ENCODE results near the gene NAPB. TPM values are rescaled to one million over a fixed set of nuclear protein-coding genes. Genes with fewer than 3 reads are reported as not detected.

Gene NAPB
- total RNA-seq, 1 donor from 2014 or later, result 13.1 TPM

DNA sequence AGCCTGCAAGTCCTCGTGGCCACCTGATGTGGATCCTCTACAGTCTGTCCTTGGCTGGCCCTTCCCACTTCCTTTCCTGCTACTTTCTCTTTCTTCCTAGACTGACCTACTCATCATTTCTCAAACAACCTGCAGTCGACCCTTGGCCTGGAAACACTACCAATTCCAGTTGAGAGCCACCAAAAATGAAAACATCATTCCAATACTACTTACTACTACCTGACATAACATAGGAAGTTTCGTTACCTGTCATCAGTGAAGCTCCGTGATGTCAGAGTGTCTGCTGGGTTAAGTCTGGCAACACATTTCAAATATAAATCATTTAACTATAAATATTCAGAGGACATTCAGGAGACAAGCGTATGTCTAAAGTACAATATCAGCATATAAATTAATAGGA is 45.5 kb downstream of the NAPB start:
- Histone ChIP-seq H3K79me2 (ENCODE audit: insufficient read depth, low read length) (peaks cover 4% of the 10 kb centered on the region), H3K27ac (ENCODE audit: low read depth, low read length) (no peak overlapping the region), H3K27me3 (ENCODE audit: insufficient read depth, low read length) (no peaks in the 10 kb centered on the region), H3K9ac (ENCODE audit: low read length) (no peak overlapping the region), H4K20me1 (ENCODE audit: insufficient read depth, low read length) (peaks cover 8% of the 10 kb centered on the region), H3K4me3 (ENCODE audit: insufficient read depth, low read depth, low read length) (no peak overlapping the region), H2AFZ (ENCODE audit: low read depth, low read length) (no peak overlapping the region), H3K4me1 (ENCODE audit: insufficient read depth, low read length) (no peaks in the 10 kb centered on the region), H3K9me3 (ENCODE audit: insufficient read depth, low read depth, low read length) (no peaks in the 10 kb centered on the region), H3K36me3 (ENCODE audit: insufficient read depth, low read length) (peaks cover 38% of the 10 kb centered on the region), H3K4me2 (ENCODE audit: low read length) (no peak overlapping the region)
- H3K4me3 Mint-ChIP-seq (ENCODE audit: unreplicated experiment), result no peak overlapping the region
- H3K27ac Mint-ChIP-seq (ENCODE audit: unreplicated experiment), result no peak overlapping the region
- H3K27me3 Mint-ChIP-seq (ENCODE audit: low read depth, unreplicated experiment), result no peaks in the 10 kb centered on the region
- H3K4me1 Mint-ChIP-seq (ENCODE audit: low read depth, unreplicated experiment), result no peaks in the 10 kb centered on the region
- DNase-seq (ENCODE audit: low read depth) (no peak), FAIRE-seq (no peak)
- peaks cover 2% of the 10 kb centered on the region for H3K9me3 Mint-ChIP-seq (ENCODE audit: unreplicated experiment)
- peaks cover 32% of the 10 kb centered on the region for H3K36me3 Mint-ChIP-seq (ENCODE audit: low read depth, unreplicated experiment)
- TF ChIP-seq EZH2 (IDR thresholded peaks at IDR 0.05; ENCODE audit: insufficient read depth, low read length), result no peak
- TF ChIP-seq, protein P1, sequence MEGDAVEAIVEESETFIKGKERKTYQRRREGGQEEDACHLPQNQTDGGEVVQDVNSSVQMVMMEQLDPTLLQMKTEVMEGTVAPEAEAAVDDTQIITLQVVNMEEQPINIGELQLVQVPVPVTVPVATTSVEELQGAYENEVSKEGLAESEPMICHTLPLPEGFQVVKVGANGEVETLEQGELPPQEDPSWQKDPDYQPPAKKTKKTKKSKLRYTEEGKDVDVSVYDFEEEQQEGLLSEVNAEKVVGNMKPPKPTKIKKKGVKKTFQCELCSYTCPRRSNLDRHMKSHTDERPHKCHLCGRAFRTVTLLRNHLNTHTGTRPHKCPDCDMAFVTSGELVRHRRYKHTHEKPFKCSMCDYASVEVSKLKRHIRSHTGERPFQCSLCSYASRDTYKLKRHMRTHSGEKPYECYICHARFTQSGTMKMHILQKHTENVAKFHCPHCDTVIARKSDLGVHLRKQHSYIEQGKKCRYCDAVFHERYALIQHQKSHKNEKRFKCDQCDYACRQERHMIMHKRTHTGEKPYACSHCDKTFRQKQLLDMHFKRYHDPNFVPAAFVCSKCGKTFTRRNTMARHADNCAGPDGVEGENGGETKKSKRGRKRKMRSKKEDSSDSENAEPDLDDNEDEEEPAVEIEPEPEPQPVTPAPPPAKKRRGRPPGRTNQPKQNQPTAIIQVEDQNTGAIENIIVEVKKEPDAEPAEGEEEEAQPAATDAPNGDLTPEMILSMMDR (IDR thresholded peaks at IDR 0.05; ENCODE audit: insufficient read depth, low read depth, low read length), result no peak

DNA sequence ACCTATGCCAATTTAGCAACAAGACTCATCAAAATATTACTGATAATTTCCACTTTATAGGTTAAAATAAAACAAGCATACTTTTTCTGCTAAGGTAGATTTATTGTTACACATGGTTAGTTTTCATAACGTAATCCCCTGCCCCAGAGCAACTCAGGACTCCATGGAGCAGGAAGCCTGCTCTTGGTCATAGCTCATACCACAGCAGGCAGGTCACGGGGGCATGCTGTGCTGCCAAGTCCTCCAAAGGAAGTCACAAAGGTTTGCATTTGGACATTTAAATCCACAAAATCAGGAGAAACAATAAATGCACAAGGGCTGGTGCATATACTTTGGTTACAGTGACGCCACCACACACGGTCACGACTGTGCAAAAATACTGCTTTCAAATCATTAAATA is 46.8 kb downstream of the NAPB start:
- Histone ChIP-seq H3K4me3 (ENCODE audit: insufficient read depth, low read depth, low read length) (no peak overlapping the region), H3K4me1 (ENCODE audit: insufficient read depth, low read length) (no peaks in the 10 kb centered on the region), H3K9me3 (ENCODE audit: insufficient read depth, low read depth, low read length) (no peaks in the 10 kb centered on the region), H2AFZ (ENCODE audit: low read depth, low read length) (no peak overlapping the region), H3K4me2 (ENCODE audit: low read length) (no peak overlapping the region), H3K36me3 (ENCODE audit: insufficient read depth, low read length) (peaks cover 45% of the 10 kb centered on the region), H3K9ac (ENCODE audit: low read length) (no peak overlapping the region), H3K27me3 (ENCODE audit: insufficient read depth, low read length) (no peaks in the 10 kb centered on the region), H3K27ac (ENCODE audit: low read depth, low read length) (no peak overlapping the region), H3K79me2 (ENCODE audit: insufficient read depth, low read length) (peaks cover 13% of the 10 kb centered on the region), H4K20me1 (ENCODE audit: insufficient read depth, low read length) (peaks cover 20% of the 10 kb centered on the region)
- Mint-ChIP-seq H3K9me3 (ENCODE audit: unreplicated experiment) (peaks cover 2% of the 10 kb centered on the region), H3K27me3 (ENCODE audit: low read depth, unreplicated experiment) (no peaks in the 10 kb centered on the region), H3K36me3 (ENCODE audit: low read depth, unreplicated experiment) (peaks cover 32% of the 10 kb centered on the region), H3K4me1 (ENCODE audit: low read depth, unreplicated experiment) (no peaks in the 10 kb centered on the region), H3K4me3 (ENCODE audit: unreplicated experiment) (no peak overlapping the region), H3K27ac (ENCODE audit: unreplicated experiment) (no peak overlapping the region)
- FAIRE-seq (no peak), DNase-seq (ENCODE audit: low read depth) (no peak)
- TF ChIP-seq, protein P1 (IDR thresholded peaks at IDR 0.05; ENCODE audit: insufficient read depth, low read depth, low read length), result no peak
- no peak for TF ChIP-seq EZH2 (IDR thresholded peaks at IDR 0.05; ENCODE audit: insufficient read depth, low read length)

DNA sequence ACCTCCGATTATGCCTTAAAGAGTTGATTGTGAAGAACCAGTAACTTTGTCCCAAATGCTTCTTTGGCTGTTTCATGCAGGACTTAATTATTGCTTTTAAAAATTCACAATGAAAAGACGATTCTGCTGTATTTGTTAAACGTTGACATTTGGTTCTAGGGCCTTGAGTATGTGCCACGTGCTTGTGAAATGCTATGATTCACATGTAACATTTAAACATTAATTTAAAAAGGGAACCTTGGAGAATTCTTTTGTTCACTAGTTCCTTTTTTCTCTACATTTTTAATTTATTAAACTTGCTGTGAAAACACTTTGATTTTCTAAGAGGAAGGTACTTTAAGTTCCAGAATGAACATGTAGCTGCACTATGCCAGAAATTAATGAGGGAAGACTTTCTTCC is 49.8 kb downstream of the NAPB start:
- H3K27ac Mint-ChIP-seq (ENCODE audit: unreplicated experiment), result no peak overlapping the region
- Histone ChIP-seq H4K20me1 (ENCODE audit: insufficient read depth, low read length) (peaks cover 49% of the 10 kb centered on the region), H3K4me2 (ENCODE audit: low read length) (no peak overlapping the region), H3K27me3 (ENCODE audit: insufficient read depth, low read length) (no peaks in the 10 kb centered on the region), H3K27ac (ENCODE audit: low read depth, low read length) (no peak overlapping the region), H3K36me3 (ENCODE audit: insufficient read depth, low read length) (peaks cover 50% of the 10 kb centered on the region), H3K79me2 (ENCODE audit: insufficient read depth, low read length) (peaks cover 42% of the 10 kb centered on the region), H3K9me3 (ENCODE audit: insufficient read depth, low read depth, low read length) (no peaks in the 10 kb centered on the region), H2AFZ (ENCODE audit: low read depth, low read length) (no peak overlapping the region), H3K9ac (ENCODE audit: low read length) (no peak overlapping the region), H3K4me3 (ENCODE audit: insufficient read depth, low read depth, low read length) (no peak overlapping the region), H3K4me1 (ENCODE audit: insufficient read depth, low read length) (peaks cover 9% of the 10 kb centered on the region)
- peaks cover 2% of the 10 kb centered on the region for H3K9me3 Mint-ChIP-seq (ENCODE audit: unreplicated experiment)
- H3K36me3 Mint-ChIP-seq (ENCODE audit: low read depth, unreplicated experiment), result peaks cover 28% of the 10 kb centered on the region
- no peaks in the 10 kb centered on the region for H3K27me3 Mint-ChIP-seq (ENCODE audit: low read depth, unreplicated experiment)
- no peak overlapping the region for H3K4me3 Mint-ChIP-seq (ENCODE audit: unreplicated experiment)
- peaks cover 23% of the 10 kb centered on the region for H3K4me1 Mint-ChIP-seq (ENCODE audit: low read depth, unreplicated experiment)
- no peak for FAIRE-seq
- TF ChIP-seq, protein P1 (IDR thresholded peaks at IDR 0.05; ENCODE audit: insufficient read depth, low read depth, low read length), result no peak
- no peak for TF ChIP-seq EZH2 (IDR thresholded peaks at IDR 0.05; ENCODE audit: insufficient read depth, low read length)
- DNase-seq (ENCODE audit: low read depth), result no peak

Data from astrocyte (in vitro differentiated cells and primary cell).